Measurements from ENCODE around the gene AGTRAP.

DNA sequence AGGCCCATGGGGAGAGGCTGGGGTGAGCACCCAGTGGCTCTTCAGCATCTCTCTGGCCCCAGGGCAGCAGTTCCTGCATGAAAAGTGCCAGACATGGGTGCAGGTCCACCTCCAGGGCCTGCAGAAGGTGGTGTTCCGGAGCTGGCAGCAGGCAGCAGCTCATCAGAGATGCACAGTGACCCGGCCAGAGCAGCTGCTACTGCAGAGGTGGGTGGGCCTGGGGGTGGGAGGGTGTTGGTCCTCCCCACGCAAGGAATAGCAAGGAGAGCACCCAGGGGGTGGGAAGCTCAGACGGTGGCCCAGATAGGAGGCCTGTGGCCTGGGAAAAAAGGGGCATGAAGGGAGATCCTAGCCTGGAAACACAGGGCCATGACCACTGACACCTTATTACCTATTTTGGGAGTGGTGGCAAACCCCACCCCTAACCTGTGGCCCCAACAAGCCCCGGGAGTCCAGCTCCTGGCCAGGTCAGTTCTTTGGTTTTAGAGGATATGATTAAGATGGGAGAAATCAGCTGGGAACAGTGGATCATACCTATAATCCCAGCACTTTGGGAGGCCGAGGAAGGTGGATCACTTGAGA lies 46.3 kb downstream of the AGTRAP start:
- TF ChIP-seq, protein P1, sequence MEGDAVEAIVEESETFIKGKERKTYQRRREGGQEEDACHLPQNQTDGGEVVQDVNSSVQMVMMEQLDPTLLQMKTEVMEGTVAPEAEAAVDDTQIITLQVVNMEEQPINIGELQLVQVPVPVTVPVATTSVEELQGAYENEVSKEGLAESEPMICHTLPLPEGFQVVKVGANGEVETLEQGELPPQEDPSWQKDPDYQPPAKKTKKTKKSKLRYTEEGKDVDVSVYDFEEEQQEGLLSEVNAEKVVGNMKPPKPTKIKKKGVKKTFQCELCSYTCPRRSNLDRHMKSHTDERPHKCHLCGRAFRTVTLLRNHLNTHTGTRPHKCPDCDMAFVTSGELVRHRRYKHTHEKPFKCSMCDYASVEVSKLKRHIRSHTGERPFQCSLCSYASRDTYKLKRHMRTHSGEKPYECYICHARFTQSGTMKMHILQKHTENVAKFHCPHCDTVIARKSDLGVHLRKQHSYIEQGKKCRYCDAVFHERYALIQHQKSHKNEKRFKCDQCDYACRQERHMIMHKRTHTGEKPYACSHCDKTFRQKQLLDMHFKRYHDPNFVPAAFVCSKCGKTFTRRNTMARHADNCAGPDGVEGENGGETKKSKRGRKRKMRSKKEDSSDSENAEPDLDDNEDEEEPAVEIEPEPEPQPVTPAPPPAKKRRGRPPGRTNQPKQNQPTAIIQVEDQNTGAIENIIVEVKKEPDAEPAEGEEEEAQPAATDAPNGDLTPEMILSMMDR (IDR thresholded peaks at IDR 0.05): no peak
- TF ChIP-seq, protein P2, sequence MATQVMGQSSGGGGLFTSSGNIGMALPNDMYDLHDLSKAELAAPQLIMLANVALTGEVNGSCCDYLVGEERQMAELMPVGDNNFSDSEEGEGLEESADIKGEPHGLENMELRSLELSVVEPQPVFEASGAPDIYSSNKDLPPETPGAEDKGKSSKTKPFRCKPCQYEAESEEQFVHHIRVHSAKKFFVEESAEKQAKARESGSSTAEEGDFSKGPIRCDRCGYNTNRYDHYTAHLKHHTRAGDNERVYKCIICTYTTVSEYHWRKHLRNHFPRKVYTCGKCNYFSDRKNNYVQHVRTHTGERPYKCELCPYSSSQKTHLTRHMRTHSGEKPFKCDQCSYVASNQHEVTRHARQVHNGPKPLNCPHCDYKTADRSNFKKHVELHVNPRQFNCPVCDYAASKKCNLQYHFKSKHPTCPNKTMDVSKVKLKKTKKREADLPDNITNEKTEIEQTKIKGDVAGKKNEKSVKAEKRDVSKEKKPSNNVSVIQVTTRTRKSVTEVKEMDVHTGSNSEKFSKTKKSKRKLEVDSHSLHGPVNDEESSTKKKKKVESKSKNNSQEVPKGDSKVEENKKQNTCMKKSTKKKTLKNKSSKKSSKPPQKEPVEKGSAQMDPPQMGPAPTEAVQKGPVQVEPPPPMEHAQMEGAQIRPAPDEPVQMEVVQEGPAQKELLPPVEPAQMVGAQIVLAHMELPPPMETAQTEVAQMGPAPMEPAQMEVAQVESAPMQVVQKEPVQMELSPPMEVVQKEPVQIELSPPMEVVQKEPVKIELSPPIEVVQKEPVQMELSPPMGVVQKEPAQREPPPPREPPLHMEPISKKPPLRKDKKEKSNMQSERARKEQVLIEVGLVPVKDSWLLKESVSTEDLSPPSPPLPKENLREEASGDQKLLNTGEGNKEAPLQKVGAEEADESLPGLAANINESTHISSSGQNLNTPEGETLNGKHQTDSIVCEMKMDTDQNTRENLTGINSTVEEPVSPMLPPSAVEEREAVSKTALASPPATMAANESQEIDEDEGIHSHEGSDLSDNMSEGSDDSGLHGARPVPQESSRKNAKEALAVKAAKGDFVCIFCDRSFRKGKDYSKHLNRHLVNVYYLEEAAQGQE (IDR thresholded peaks at IDR 0.05; ENCODE audit: insufficient read depth in 1 of 2, low read depth in 2 of 2, low read length in 1 of 2): no peak
- TF ChIP-seq TCF7L2 (IDR thresholded peaks at IDR 0.05; ENCODE audit: low read depth, low read length): no peak

All from Panc1 (cell line).